ENCODE measurements around the gene IQCE.

IQCE gene

GRCh38 chr7:2658941-2659340 is 100.2 kb downstream of the IQCE start:
- no peak for TF ChIP-seq CTCF (IDR thresholded peaks at IDR 0.05; ENCODE audit: low read depth, low read length)
- no peak overlapping the region for H3K4me3 ChIP-seq (ENCODE audit: low read depth, low read length)

- no peak for TF ChIP-seq CTCF (IDR thresholded peaks at IDR 0.05; ENCODE audit: low read depth, low read length)
- H3K4me3 ChIP-seq (ENCODE audit: low read depth, low read length): no peak overlapping the region
Observed at GRCh38 chr7:2659556-2660358, 101.0 kb downstream of the IQCE start.

GRCh38 chr7:2660359-2661095 is 101.7 kb downstream of the IQCE start:
- TF ChIP-seq CTCF (IDR thresholded peaks at IDR 0.05; ENCODE audit: low read depth, low read length): 0 out of 2 replicates have a peak, but pooled peaks have one; percentile 17
- no peak overlapping the region for H3K4me3 ChIP-seq (ENCODE audit: low read depth, low read length)

- TF ChIP-seq CTCF (IDR thresholded peaks at IDR 0.05; ENCODE audit: low read depth, low read length): no peak
- no peak overlapping the region for H3K4me3 ChIP-seq (ENCODE audit: low read depth, low read length)
Observed at GRCh38 chr7:2661096-2661449, 102.3 kb downstream of the IQCE start.

- TF ChIP-seq CTCF (IDR thresholded peaks at IDR 0.05; ENCODE audit: low read depth, low read length): peak; percentile 16; the same call in 1 of the 2 replicates
- H3K4me3 ChIP-seq (ENCODE audit: low read depth, low read length): no peak overlapping the region
Observed at GRCh38 chr7:2661602-2662272, 103.0 kb downstream of the IQCE start.

GRCh38 chr7:2662273-2663120 is 103.7 kb downstream of the IQCE start:
- H3K4me3 ChIP-seq (ENCODE audit: low read depth, low read length): no peak overlapping the region
- no peak for TF ChIP-seq CTCF (IDR thresholded peaks at IDR 0.05; ENCODE audit: low read depth, low read length)

All from WI38 (cell line).